ENCODE measurements around the gene TIAM1.
A peak's percentile ranks its signal among the peaks of the same experiment; 100 is the strongest.

TIAM1 gene

GRCh38 chr21:31137960-31138359, 206.1 kb downstream of the TIAM1 start:
- Histone ChIP-seq H3K9ac (ENCODE audit: low read depth, low read length) (no peak overlapping the region), H3K4me2 (ENCODE audit: low read length) (no peak overlapping the region), H3K27me3 (ENCODE audit: control insufficient read depth, insufficient read depth, low read length) (no peaks in the 10 kb centered on the region), H3K4me3 (ENCODE audit: low read length) (no peak overlapping the region), H3K4me1 (ENCODE audit: control insufficient read depth, insufficient read depth, low read length) (no peaks in the 10 kb centered on the region), H3K36me3 (ENCODE audit: insufficient read depth, low read length) (no peaks in the 10 kb centered on the region), H3K9me3 (replicated peaks; ENCODE audit: low read length) (no peaks in the 10 kb centered on the region)

- H3K4me3 ChIP-seq (ENCODE audit: low read length), result no peak overlapping the region
- H3K4me1 ChIP-seq (ENCODE audit: control insufficient read depth, insufficient read depth, low read length), result no peaks in the 10 kb centered on the region
- no peaks in the 10 kb centered on the region for H3K9me3 ChIP-seq (replicated peaks; ENCODE audit: low read length)
- H3K36me3 ChIP-seq (ENCODE audit: insufficient read depth, low read length), result no peaks in the 10 kb centered on the region
- no peak overlapping the region for H3K9ac ChIP-seq (ENCODE audit: low read depth, low read length)
- no peaks in the 10 kb centered on the region for H3K27me3 ChIP-seq (ENCODE audit: control insufficient read depth, insufficient read depth, low read length)
- no peak overlapping the region for H3K4me2 ChIP-seq (ENCODE audit: low read length)
Observed at GRCh38 chr21:31136891-31137290, 207.2 kb downstream of the TIAM1 start.

GRCh38 chr21:31135531-31136184, 208.4 kb downstream of the TIAM1 start:
- no peak overlapping the region for H3K9ac ChIP-seq (ENCODE audit: low read depth, low read length)
- no peaks in the 10 kb centered on the region for H3K9me3 ChIP-seq (replicated peaks; ENCODE audit: low read length)
- no peaks in the 10 kb centered on the region for H3K4me1 ChIP-seq (ENCODE audit: control insufficient read depth, insufficient read depth, low read length)
- no peak overlapping the region for H3K4me3 ChIP-seq (ENCODE audit: low read length)
- no peak overlapping the region for H3K4me2 ChIP-seq (ENCODE audit: low read length)
- no peaks in the 10 kb centered on the region for H3K27me3 ChIP-seq (ENCODE audit: control insufficient read depth, insufficient read depth, low read length)
- no peaks in the 10 kb centered on the region for H3K36me3 ChIP-seq (ENCODE audit: insufficient read depth, low read length)

- Histone ChIP-seq H3K4me2 (ENCODE audit: low read length) (no peak overlapping the region), H3K27me3 (ENCODE audit: control insufficient read depth, insufficient read depth, low read length) (no peaks in the 10 kb centered on the region), H3K9me3 (replicated peaks; ENCODE audit: low read length) (no peaks in the 10 kb centered on the region), H3K36me3 (ENCODE audit: insufficient read depth, low read length) (no peaks in the 10 kb centered on the region), H3K9ac (ENCODE audit: low read depth, low read length) (no peak overlapping the region), H3K4me3 (ENCODE audit: low read length) (no peak overlapping the region), H3K4me1 (ENCODE audit: control insufficient read depth, insufficient read depth, low read length) (no peaks in the 10 kb centered on the region)
Observed at GRCh38 chr21:31133243-31133830, 210.7 kb downstream of the TIAM1 start.

GRCh38 chr21:31132574-31133242, 211.4 kb downstream of the TIAM1 start:
- Histone ChIP-seq H3K4me2 (ENCODE audit: low read length) (no peak overlapping the region), H3K4me1 (ENCODE audit: control insufficient read depth, insufficient read depth, low read length) (no peaks in the 10 kb centered on the region), H3K9me3 (replicated peaks; ENCODE audit: low read length) (no peaks in the 10 kb centered on the region), H3K9ac (ENCODE audit: low read depth, low read length) (no peak overlapping the region), H3K27me3 (ENCODE audit: control insufficient read depth, insufficient read depth, low read length) (no peaks in the 10 kb centered on the region), H3K36me3 (ENCODE audit: insufficient read depth, low read length) (no peaks in the 10 kb centered on the region), H3K4me3 (ENCODE audit: low read length) (no peak overlapping the region)

- no peak overlapping the region for H3K4me3 ChIP-seq (ENCODE audit: low read length)
- no peaks in the 10 kb centered on the region for H3K4me1 ChIP-seq (ENCODE audit: control insufficient read depth, insufficient read depth, low read length)
- no peak overlapping the region for H3K9ac ChIP-seq (ENCODE audit: low read depth, low read length)
- no peak overlapping the region for H3K4me2 ChIP-seq (ENCODE audit: low read length)
- H3K36me3 ChIP-seq (ENCODE audit: insufficient read depth, low read length), result peaks cover 3% of the 10 kb centered on the region
- H3K27me3 ChIP-seq (ENCODE audit: control insufficient read depth, insufficient read depth, low read length), result no peaks in the 10 kb centered on the region
- no peaks in the 10 kb centered on the region for H3K9me3 ChIP-seq (replicated peaks; ENCODE audit: low read length)
Observed at GRCh38 chr21:31130821-31131220, 213.2 kb downstream of the TIAM1 start.

GRCh38 chr21:31128234-31128633, 215.8 kb downstream of the TIAM1 start:
- no peaks in the 10 kb centered on the region for H3K4me1 ChIP-seq (ENCODE audit: control insufficient read depth, insufficient read depth, low read length)
- no peak overlapping the region for H3K9ac ChIP-seq (ENCODE audit: low read depth, low read length)
- H3K36me3 ChIP-seq (ENCODE audit: insufficient read depth, low read length), result peaks cover 3% of the 10 kb centered on the region

GRCh38 chr21:31124010-31124409, 220.1 kb downstream of the TIAM1 start:
- Histone ChIP-seq H3K4me1 (ENCODE audit: control insufficient read depth, insufficient read depth, low read length) (no peaks in the 10 kb centered on the region), H3K27me3 (ENCODE audit: control insufficient read depth, insufficient read depth, low read length) (no peaks in the 10 kb centered on the region), H3K4me3 (ENCODE audit: low read length) (no peak overlapping the region), H3K4me2 (ENCODE audit: low read length) (no peak overlapping the region), H3K9me3 (replicated peaks; ENCODE audit: low read length) (no peaks in the 10 kb centered on the region), H3K9ac (ENCODE audit: low read depth, low read length) (no peak overlapping the region), H3K36me3 (ENCODE audit: insufficient read depth, low read length) (peaks cover 3% of the 10 kb centered on the region)

More at GRCh38 chr21:31128234-31128633, 215.8 kb downstream of the TIAM1 start:
- H3K9me3 ChIP-seq (replicated peaks; ENCODE audit: low read length), result no peaks in the 10 kb centered on the region
- no peak overlapping the region for H3K4me2 ChIP-seq (ENCODE audit: low read length)
- no peak overlapping the region for H3K4me3 ChIP-seq (ENCODE audit: low read length)
- H3K27me3 ChIP-seq (ENCODE audit: control insufficient read depth, insufficient read depth, low read length), result no peaks in the 10 kb centered on the region

- Histone ChIP-seq H3K27me3 (ENCODE audit: control insufficient read depth, insufficient read depth, low read length) (no peaks in the 10 kb centered on the region), H3K36me3 (ENCODE audit: insufficient read depth, low read length) (no peaks in the 10 kb centered on the region), H3K4me3 (ENCODE audit: low read length) (no peak overlapping the region)
Observed at GRCh38 chr21:31119199-31119598, 224.9 kb downstream of the TIAM1 start.

GRCh38 chr21:31117128-31117916, 226.7 kb downstream of the TIAM1 start:
- peak overlapping the region; percentile 57 for H3K4me2 ChIP-seq (ENCODE audit: low read length)
- H3K4me1 ChIP-seq (ENCODE audit: control insufficient read depth, insufficient read depth, low read length), result peaks cover 14% of the 10 kb centered on the region
- H3K4me3 ChIP-seq (ENCODE audit: low read length), result peak overlapping the region; percentile 3
- H3K27me3 ChIP-seq (ENCODE audit: control insufficient read depth, insufficient read depth, low read length), result no peaks in the 10 kb centered on the region
- H3K9ac ChIP-seq (ENCODE audit: low read depth, low read length), result no peak overlapping the region
- H3K36me3 ChIP-seq (ENCODE audit: insufficient read depth, low read length), result no peaks in the 10 kb centered on the region
- H3K9me3 ChIP-seq (replicated peaks; ENCODE audit: low read length), result no peaks in the 10 kb centered on the region

More at GRCh38 chr21:31119199-31119598, 224.9 kb downstream of the TIAM1 start:
- no peak overlapping the region for H3K9ac ChIP-seq (ENCODE audit: low read depth, low read length)
- H3K4me1 ChIP-seq (ENCODE audit: control insufficient read depth, insufficient read depth, low read length), result peaks cover 14% of the 10 kb centered on the region
- H3K4me2 ChIP-seq (ENCODE audit: low read length), result no peak overlapping the region
- H3K9me3 ChIP-seq (replicated peaks; ENCODE audit: low read length), result no peaks in the 10 kb centered on the region

GRCh38 chr21:31115249-31115648, 228.8 kb downstream of the TIAM1 start:
- Histone ChIP-seq H3K36me3 (ENCODE audit: insufficient read depth, low read length) (no peaks in the 10 kb centered on the region), H3K9me3 (replicated peaks; ENCODE audit: low read length) (no peaks in the 10 kb centered on the region), H3K4me1 (ENCODE audit: control insufficient read depth, insufficient read depth, low read length) (peaks cover 14% of the 10 kb centered on the region), H3K9ac (ENCODE audit: low read depth, low read length) (no peak overlapping the region), H3K4me3 (ENCODE audit: low read length) (no peak overlapping the region), H3K27me3 (ENCODE audit: control insufficient read depth, insufficient read depth, low read length) (no peaks in the 10 kb centered on the region), H3K4me2 (ENCODE audit: low read length) (no peak overlapping the region)

All from skeletal muscle satellite cell (primary cell).